HCT116 (cell line): Measurements from ENCODE around the gene ATP5F1D.

Experiments used
- ATF3 ChIP-seq: IDR thresholded peaks from 2 replicates; pipeline ENCODE4 v1.6.1; 2012
- CBX3 ChIP-seq: IDR thresholded peaks from 2 replicates; pipeline ENCODE4 v1.6.1; 2012; ENCODE audit warnings: low read depth
- CTCF ChIP-seq, 3 experiments: fragments of 200-600 bp in 1 of 3; sonication (generic) in 1 of 3; IDR thresholded peaks in 2 of 3; conservative IDR thresholded peaks in 1 of 3; 2 replicates each; pipeline ENCODE4 v1.5.1; 2012 to 2017; ENCODE audit warnings: low read depth in 2 of 3, low read length in 2 of 3, antibody characterized with exemption in 1 of 3, borderline replicate concordance in 1 of 3, control low read depth in 1 of 3, mild to moderate bottlenecking in 1 of 3, mixed read lengths in 1 of 3, mixed run types in 1 of 3, moderate library complexity in 1 of 3; ENCODE audit not compliant: insufficient read depth in 1 of 3
- EGR1 ChIP-seq: IDR thresholded peaks from 2 replicates; pipeline ENCODE4 v1.6.1; 2012; ENCODE audit warnings: low read depth
- JUND ChIP-seq: IDR thresholded peaks from 2 replicates; pipeline ENCODE4 v1.6.1; 2012
- MAX ChIP-seq: IDR thresholded peaks from 2 replicates; pipeline ENCODE4 v1.6.1; 2012
- POLR2A ChIP-seq: IDR thresholded peaks from 2 replicates; pipeline ENCODE4 v1.7.0; 2011; ENCODE audit warnings: borderline replicate concordance; ENCODE audit not compliant: insufficient read depth, insufficient read length; ENCODE audit errors: extremely low read depth
- POLR2AphosphoS5 ChIP-seq: IDR thresholded peaks from 2 replicates; pipeline ENCODE4 v1.6.1; 2011; ENCODE audit warnings: mild to moderate bottlenecking, low read depth, low read length, moderate library complexity
- RAD21 ChIP-seq: IDR thresholded peaks from 2 replicates; pipeline ENCODE4 v1.6.1; 2012; ENCODE audit warnings: low read depth, mild to moderate bottlenecking
- SP1 ChIP-seq: IDR thresholded peaks from 2 replicates; pipeline ENCODE4 v1.6.1; 2012; ENCODE audit warnings: low read depth
- TCF7L2 ChIP-seq: IDR thresholded peaks from 2 replicates; pipeline ENCODE4 v1.7.0; 2011; ENCODE audit warnings: borderline replicate concordance, inconsistent platforms; ENCODE audit not compliant: insufficient read depth, insufficient read length; ENCODE audit errors: extremely low read depth
- YY1 ChIP-seq: IDR thresholded peaks from 2 replicates; pipeline ENCODE4 v1.6.1; 2011; ENCODE audit warnings: low read length, low read depth, moderate library complexity, mild to moderate bottlenecking; ENCODE audit not compliant: insufficient replicate concordance; ENCODE audit errors: extremely low read depth
- ZFX ChIP-seq: fragments of 450-650 bp; IDR thresholded peaks from 2 replicates; pipeline ENCODE4 v1.6.1; 2017
- ZNF274 ChIP-seq: fragments of 200-500 bp; sonication (Bioruptor generic); IDR thresholded peaks from 2 replicates; pipeline ENCODE4 v1.6.1; 2014; ENCODE audit warnings: mild to moderate bottlenecking, low read depth, low read length, inconsistent platforms

GRCh38 chr19:1217366-1217765 lies 24.2 kb upstream of the ATP5F1D start:
- TF ChIP-seq CTCF (IDR thresholded peaks at IDR 0.05 in 2 of 3, conservative IDR thresholded peaks at IDR 0.05 in 1 of 3; ENCODE audit: borderline replicate concordance in 1 of 3, insufficient read depth in 1 of 3, low read depth in 2 of 3, low read length in 2 of 3), result no peak
- no peak for TF ChIP-seq POLR2A
- TF ChIP-seq POLR2AphosphoS5, result no peak
- no peak for TF ChIP-seq EGR1
- no peak for TF ChIP-seq ZFX
- no peak for TF ChIP-seq ATF3
- TF ChIP-seq RAD21, result no peak
- no peak for TF ChIP-seq CBX3
- TF ChIP-seq YY1, result no peak
- no peak for TF ChIP-seq MAX
- no peak for TF ChIP-seq ZNF274
- TF ChIP-seq TCF7L2, result no peak
- no peak for TF ChIP-seq JUND
- TF ChIP-seq SP1, result no peak
